Smooth muscle cell (in vitro differentiated cells): ENCODE data around the gene PYGO2. TPM values are rescaled to one million over a fixed set of nuclear protein-coding genes. Genes with fewer than 3 reads are reported as not detected.

Source experiments
- DNase-seq: peaks from one replicate; lab custom pipeline; 2025; ENCODE audit not compliant: unreplicated experiment; lab: John Stamatoyannopoulos, UW
- H2AFZ ChIP-seq: fragments of 200-600 bp; sonication (generic); 2 replicates; pipeline ENCODE4 v1.6.0; 2016; ENCODE audit warnings: antibody characterized with exemption, low read depth, mild to moderate bottlenecking
- H3F3A ChIP-seq: fragments of 200-600 bp; sonication (generic); 2 replicates; pipeline ENCODE4 v1.6.0; 2017; ENCODE audit warnings: antibody characterized with exemption, low read depth
- H3K27ac ChIP-seq: fragments of 200-600 bp; sonication (generic); 2 replicates; pipeline ENCODE4 v1.5.1; 2016; ENCODE audit warnings: low read depth, mild to moderate bottlenecking
- H3K27me3 ChIP-seq: fragments of 200-600 bp; sonication (generic); 2 replicates; pipeline ENCODE4 v1.6.1; 2016; ENCODE audit warnings: low read depth, mild to moderate bottlenecking
- H3K36me3 ChIP-seq: fragments of 200-600 bp; sonication (generic); 2 replicates; pipeline ENCODE4 v1.5.1; 2016; ENCODE audit warnings: low read depth
- H3K4me1 ChIP-seq: fragments of 200-600 bp; sonication (generic); 2 replicates; pipeline ENCODE4 v1.5.1; 2016; ENCODE audit warnings: low read depth
- H3K4me2 ChIP-seq: fragments of 200-600 bp; sonication (generic); 2 replicates; pipeline ENCODE4 v1.6.0; 2016; ENCODE audit warnings: mild to moderate bottlenecking
- H3K4me3 ChIP-seq: fragments of 200-600 bp; sonication (generic); 2 replicates; pipeline ENCODE4 v1.5.1; 2016; ENCODE audit warnings: mild to moderate bottlenecking
- H3K79me2 ChIP-seq: fragments of 200-600 bp; sonication (generic); 2 replicates; pipeline ENCODE4 v1.6.0; 2016; ENCODE audit warnings: low read depth, mild to moderate bottlenecking
- H3K9ac ChIP-seq: fragments of 200-600 bp; sonication (generic); 2 replicates; pipeline ENCODE4 v1.6.0; 2016; ENCODE audit warnings: low read depth
- H3K9me3 ChIP-seq: fragments of 200-600 bp; sonication (generic); replicated peaks from 2 replicates; pipeline ENCODE4 v1.5.1; 2016; ENCODE audit warnings: low read depth
- H4K20me1 ChIP-seq: fragments of 200-600 bp; sonication (generic); 2 replicates; pipeline ENCODE4 v1.6.0; 2016; ENCODE audit warnings: low read depth
- WGBS: methylation state at CpG from one replicate; pipeline ENCODE4 v1.1.7; 2016; ENCODE audit warnings: low lambda C conversion rate; 5-methylcytosine and 5-hydroxymethylcytosine counted together
- polyA plus RNA-seq: library from polyadenylated mRNA; unstranded; fragments of >200 nt; fragmentation: Nextera tagmentation; extraction: Ambion mirVana; gene quantifications from 2 replicates; pipeline ENCODE4 v1.2.1, GENCODE V29; 2016
- total RNA-seq: library from RNA; depleted of rRNA; stranded (reverse); fragments of >200 nt; gene quantifications from 2 replicates; pipeline ENCODE4 v1.2.3, GENCODE V29; 2014
- TF ChIP-seq, protein P1 (sequence below): fragments of 200-600 bp; sonication (generic); IDR thresholded peaks from 2 replicates; pipeline ENCODE4 v1.5.1; 2017; ENCODE audit warnings: borderline replicate concordance, mild to moderate bottlenecking, antibody characterized with exemption; ENCODE audit not compliant: insufficient read depth, poor library complexity, severe bottlenecking

Gene PYGO2
- total and polyA plus RNA-seq, 2 experiments from 2014 or later, result 18.4 to 27.9 TPM

DNA sequence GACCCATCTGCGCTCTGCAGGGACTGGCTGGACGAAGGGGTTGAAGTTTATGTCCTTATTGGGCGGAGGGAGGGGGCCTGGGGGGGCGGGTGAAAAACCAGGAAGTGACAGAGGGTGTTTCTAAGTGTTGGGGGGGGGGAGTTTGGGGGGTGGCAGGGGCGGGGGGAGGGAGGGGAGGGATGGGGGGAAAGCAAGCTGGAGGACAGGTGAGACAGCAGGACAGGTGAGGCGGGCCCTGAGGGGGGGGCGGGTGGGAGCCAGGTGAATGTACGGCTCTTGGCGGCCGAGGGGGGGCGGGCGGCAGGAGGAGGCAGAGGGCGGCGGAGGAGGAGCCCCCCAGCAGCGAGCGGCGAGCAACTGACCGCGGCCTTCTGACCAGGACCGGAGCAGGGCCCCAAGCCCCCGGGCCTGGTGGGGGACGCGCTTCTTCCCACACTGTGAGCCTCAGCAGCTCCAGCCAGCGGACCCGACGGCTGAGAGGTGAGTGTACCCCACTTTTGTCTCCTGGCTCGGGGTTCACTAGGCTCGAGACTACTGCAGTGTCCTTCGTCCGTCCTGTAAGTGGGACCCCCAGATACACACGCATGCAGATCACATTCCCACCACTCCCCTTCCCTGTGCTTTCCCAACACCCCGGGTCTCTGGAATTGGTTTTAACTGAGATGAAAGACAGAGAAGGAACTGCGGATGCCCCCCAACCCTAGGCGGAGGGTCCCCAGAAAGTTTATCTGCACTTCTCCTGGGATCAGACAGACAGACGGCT is 41.1 kb upstream of the PYGO2 start, which contains the start of gene ZBTB7B:
ZBTB7B (plus strand) TSS at position 339 of the 763 bp plus-strand sequence. CDS start 11,859 bp downstream, outside the sequence.
- no peaks in the 10 kb centered on the region for H3K36me3 ChIP-seq
- peak within 1 kb of the TSS; percentile 95 for H3K27ac ChIP-seq
- peak within 1 kb of the TSS; percentile 86 for H3K4me2 ChIP-seq
- peaks cover 18% of the 10 kb centered on the region for H4K20me1 ChIP-seq
- DNase-seq, result peak; percentile 51
- TF ChIP-seq, protein P1, sequence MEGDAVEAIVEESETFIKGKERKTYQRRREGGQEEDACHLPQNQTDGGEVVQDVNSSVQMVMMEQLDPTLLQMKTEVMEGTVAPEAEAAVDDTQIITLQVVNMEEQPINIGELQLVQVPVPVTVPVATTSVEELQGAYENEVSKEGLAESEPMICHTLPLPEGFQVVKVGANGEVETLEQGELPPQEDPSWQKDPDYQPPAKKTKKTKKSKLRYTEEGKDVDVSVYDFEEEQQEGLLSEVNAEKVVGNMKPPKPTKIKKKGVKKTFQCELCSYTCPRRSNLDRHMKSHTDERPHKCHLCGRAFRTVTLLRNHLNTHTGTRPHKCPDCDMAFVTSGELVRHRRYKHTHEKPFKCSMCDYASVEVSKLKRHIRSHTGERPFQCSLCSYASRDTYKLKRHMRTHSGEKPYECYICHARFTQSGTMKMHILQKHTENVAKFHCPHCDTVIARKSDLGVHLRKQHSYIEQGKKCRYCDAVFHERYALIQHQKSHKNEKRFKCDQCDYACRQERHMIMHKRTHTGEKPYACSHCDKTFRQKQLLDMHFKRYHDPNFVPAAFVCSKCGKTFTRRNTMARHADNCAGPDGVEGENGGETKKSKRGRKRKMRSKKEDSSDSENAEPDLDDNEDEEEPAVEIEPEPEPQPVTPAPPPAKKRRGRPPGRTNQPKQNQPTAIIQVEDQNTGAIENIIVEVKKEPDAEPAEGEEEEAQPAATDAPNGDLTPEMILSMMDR, result no peak
- H2AFZ ChIP-seq, result peak within 1 kb of the TSS; percentile 50
- H3F3A ChIP-seq, result peaks cover 10% of the 10 kb centered on the region
- H3K4me1 ChIP-seq, result peaks cover 16% of the 10 kb centered on the region
- H3K79me2 ChIP-seq, result peaks cover 35% of the 10 kb centered on the region
- no peaks in the 10 kb centered on the region for H3K9me3 ChIP-seq
- 2% methylated on average over 16 of the region's 35 CpGs for WGBS
- peak within 1 kb of the TSS; percentile 73 for H3K4me3 ChIP-seq
- peak within 1 kb of the TSS; percentile 74 for H3K9ac ChIP-seq
- no peaks in the 10 kb centered on the region for H3K27me3 ChIP-seq

DNA sequence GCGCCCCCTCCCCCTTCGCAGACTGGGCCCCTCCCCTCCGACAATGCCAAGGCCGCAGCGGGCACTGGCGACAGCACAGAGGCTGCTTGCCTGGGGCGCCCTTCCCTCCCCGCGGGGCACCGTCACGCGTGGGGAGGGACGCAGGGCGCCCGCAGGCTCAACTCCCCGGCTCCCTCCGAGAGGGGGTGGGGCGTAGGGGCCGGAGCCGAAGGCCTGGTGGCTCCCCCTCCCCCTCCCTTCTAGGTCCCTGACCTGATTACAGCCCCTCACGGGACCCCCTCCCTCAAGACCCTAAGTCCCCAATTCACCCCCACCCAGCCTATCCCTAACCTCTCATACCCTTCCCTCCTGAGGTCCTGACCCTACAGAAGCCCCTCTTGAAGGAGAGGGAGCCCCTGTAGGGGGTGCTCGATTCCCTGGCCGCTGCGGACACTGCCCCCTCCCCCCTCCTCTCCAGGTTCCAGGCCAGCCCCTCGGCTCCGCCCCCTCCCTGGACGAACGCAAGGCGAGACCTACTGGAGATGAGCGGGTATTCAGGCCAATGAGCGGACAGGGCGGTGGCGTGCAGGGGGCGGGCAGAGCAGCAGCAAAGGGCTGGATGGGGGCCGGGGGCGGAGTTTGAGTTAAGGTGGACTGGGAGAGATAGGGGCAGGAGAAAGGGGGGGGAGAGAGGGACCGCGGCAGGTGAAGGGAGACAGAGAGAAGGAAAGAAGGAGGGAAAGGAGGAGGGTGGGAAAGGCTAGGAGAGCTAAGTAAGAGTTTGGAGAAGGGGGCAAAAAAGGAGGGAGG is 40.3 kb upstream of the PYGO2 start:
- Histone ChIP-seq H3K9ac (peak overlapping the region; percentile 51), H3K36me3 (no peaks in the 10 kb centered on the region), H3K4me2 (peak overlapping the region; percentile 86), H3K4me1 (peaks cover 16% of the 10 kb centered on the region), H4K20me1 (peaks cover 10% of the 10 kb centered on the region), H3K9me3 (no peaks in the 10 kb centered on the region), H3K27me3 (no peaks in the 10 kb centered on the region), H3K79me2 (peaks cover 28% of the 10 kb centered on the region), H3K4me3 (peak overlapping the region; percentile 73), H3F3A (peaks cover 10% of the 10 kb centered on the region), H3K27ac (peak overlapping the region; percentile 95), H2AFZ (no peak overlapping the region)
- TF ChIP-seq, protein P1, result peak; percentile 47
- DNase-seq, result peak; percentile 97
- WGBS, result 0% methylated on average over 9 of the region's 38 CpGs

DNA sequence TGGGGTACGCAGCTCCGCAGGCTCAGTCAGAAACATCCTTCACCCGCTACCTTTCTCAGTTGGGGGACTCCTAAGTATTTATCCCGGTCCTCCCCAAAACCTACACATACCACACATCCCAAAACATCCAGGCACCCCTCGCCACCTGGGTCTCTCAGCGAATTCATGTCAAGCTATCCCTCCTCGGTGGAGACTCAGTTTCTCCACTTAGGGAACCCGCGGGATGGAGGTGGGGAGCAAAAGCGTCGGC is 39.8 kb upstream of the PYGO2 start:
- Histone ChIP-seq H3K9me3 (no peaks in the 10 kb centered on the region), H3K36me3 (no peaks in the 10 kb centered on the region), H3K4me2 (peak overlapping the region; percentile 86), H3K4me3 (peak overlapping the region; percentile 73), H3K79me2 (peaks cover 28% of the 10 kb centered on the region), H3K4me1 (peaks cover 16% of the 10 kb centered on the region), H3K27me3 (no peaks in the 10 kb centered on the region), H3K27ac (peak overlapping the region; percentile 95), H3K9ac (peak overlapping the region; percentile 51), H4K20me1 (peaks cover 5% of the 10 kb centered on the region), H3F3A (peaks cover 10% of the 10 kb centered on the region), H2AFZ (no peak overlapping the region)
- DNase-seq, result no peak
- TF ChIP-seq, protein P1, result no peak
- WGBS, result 2% methylated on average over 11 of the region's 11 CpGs
